NOMO-1 (cell line): Measurements from ENCODE around the gene STARD4.

Experiments
- DNase-seq, 2 experiments: peaks; one replicate each; lab custom pipeline; 2025; ENCODE audit not compliant: unreplicated experiment in 2 of 2; lab: John Stamatoyannopoulos, UW

Gene STARD4

GRCh38 chr5:111512375-111513130 is at the start of gene STARD4:
Gene STARD4 (minus strand): TSS chr5:111512535. CDS start chr5:111507433, 5,102 bp downstream.
- DNase-seq, result peak; percentile 97 to 99

GRCh38 chr5:111559680-111560079 is 47.3 kb upstream of the STARD4 start:
- no peak for DNase-seq

GRCh38 chr5:111557686-111558085 is 45.4 kb upstream of the STARD4 start:
- DNase-seq, result no peak

- no peak for DNase-seq
Measured at GRCh38 chr5:111557111-111557510, 44.8 kb upstream of the STARD4 start.

GRCh38 chr5:111556501-111556900 is 44.2 kb upstream of the STARD4 start:
- DNase-seq, result peak in 1 of 2 experiments; percentile 84

GRCh38 chr5:111555760-111556159 is 43.4 kb upstream of the STARD4 start:
- no peak for DNase-seq

GRCh38 chr5:111553868-111554267 is 41.5 kb upstream of the STARD4 start:
- no peak for DNase-seq

GRCh38 chr5:111552896-111553295 is 40.6 kb upstream of the STARD4 start:
- DNase-seq, result no peak

GRCh38 chr5:111552492-111552891 is 40.2 kb upstream of the STARD4 start:
- DNase-seq, result no peak

- DNase-seq, result peak; percentile 26 to 37
Measured at GRCh38 chr5:111551569-111552275, 39.4 kb upstream of the STARD4 start.

- no peak for DNase-seq
Measured at GRCh38 chr5:111551161-111551560, 38.8 kb upstream of the STARD4 start.

GRCh38 chr5:111550282-111551020 is 38.1 kb upstream of the STARD4 start:
- peak; percentile 62 to 78 for DNase-seq

GRCh38 chr5:111548992-111549649 is 36.8 kb upstream of the STARD4 start:
- DNase-seq, result no peak

GRCh38 chr5:111548348-111548950 is 36.1 kb upstream of the STARD4 start:
- DNase-seq, result no peak

- DNase-seq, result no peak
Measured at GRCh38 chr5:111545031-111545430, 32.7 kb upstream of the STARD4 start.

GRCh38 chr5:111537141-111538024 is 25.0 kb upstream of the STARD4 start:
- DNase-seq, result no peak

- DNase-seq, result no peak
Measured at GRCh38 chr5:111535879-111536549, 23.7 kb upstream of the STARD4 start.

GRCh38 chr5:111532886-111533582 is 20.7 kb upstream of the STARD4 start:
- peak in 1 of 2 experiments; percentile 53 for DNase-seq
